Thyroid gland (tissue), 4 donors: ENCODE results near the gene SPINK14. TPM values are rescaled to one million over a fixed set of nuclear protein-coding genes. Genes with fewer than 3 reads are reported as not detected.

Source experiments
- DNase-seq, 2 donors: peaks; one replicate each; pipeline ENCODE4 v3.0.0-alpha.2; 2019
- H3K27ac ChIP-seq, 3 donors: fragments of 200-600 bp; sonication (generic); 1 replicate in 2 of 3; 2 replicates in 1 of 3; pipeline ENCODE4 v1.5.1; 2016 to 2019; ENCODE audit warnings: mild to moderate bottlenecking in 1 of 3, moderate library complexity in 1 of 3
- H3K27me3 ChIP-seq: fragments of 200-600 bp; sonication (generic); one replicate; pipeline ENCODE4 v1.5.1; 2019
- H3K36me3 ChIP-seq, 2 donors: fragments of 200-600 bp; sonication (generic); one replicate each; pipeline ENCODE4 v1.5.1; 2016 to 2019
- H3K4me1 ChIP-seq, 2 donors: fragments of 200-600 bp; sonication (generic); one replicate each; pipeline ENCODE4 v1.5.1; 2017 to 2019
- H3K4me3 ChIP-seq, 3 donors: fragments of 200-600 bp; sonication (generic); replicated peaks in 1 of 3; 1 replicate in 2 of 3; 2 replicates in 1 of 3; pipeline ENCODE4 v1.5.1; 2016; ENCODE audit warnings: mild to moderate bottlenecking in 1 of 3
- H3K9me3 ChIP-seq: fragments of 200-600 bp; sonication (generic); one replicate; pipeline ENCODE4 v1.5.1; 2017
- POLR2A ChIP-seq, 2 donors: fragments of 450-650 bp; IDR thresholded peaks; one replicate each; pipeline ENCODE4 v1.6.1; 2017; ENCODE audit warnings: antibody characterized with exemption in 2 of 2, mild to moderate bottlenecking in 2 of 2, moderate library complexity in 1 of 2
- WGBS, 2 donors: methylation state at CpG; one replicate each; pipeline ENCODE4 v1.1.5; 2017; 5-methylcytosine and 5-hydroxymethylcytosine counted together
- intact Hi-C: fragments of 100-400 bp; cut with DNase I; formaldehyde crosslinking; loops from one replicate; pipeline ENCODE4 v1.15.1; 2023
- total RNA-seq, 4 donors: library from RNA; depleted of rRNA; stranded (reverse); fragments of >200 nt; gene quantifications; one replicate each; pipeline ENCODE4 v1.2.3, GENCODE V29; 2016
- TF ChIP-seq, protein P1 (sequence below), 6 experiments: fragments of 200-600 bp in 3 of 6; fragments of 450-650 bp in 3 of 6; sonication (generic) in 3 of 6; IDR thresholded peaks; one replicate each; pipeline ENCODE4 v1.5.1; 2016 to 2019; ENCODE audit warnings: antibody characterized with exemption in 6 of 6, mild to moderate bottlenecking in 2 of 6, inconsistent platforms in 1 of 6, moderate library complexity in 1 of 6

The SPINK14 gene
- total RNA-seq, 4 donors from 2014 or later: not detected

- no peaks in the 10 kb centered on the region for H3K36me3 ChIP-seq
- H3K27me3 ChIP-seq: no peaks in the 10 kb centered on the region
- no peaks in the 10 kb centered on the region for H3K9me3 ChIP-seq
- H3K4me3 ChIP-seq: no peak overlapping the region
- no peak for DNase-seq
- no peaks in the 10 kb centered on the region for H3K4me1 ChIP-seq
- intact Hi-C loops: loop anchor here (10.0 kb wide), 1 partner anchor 202 kb away; no protein-coding TSS in a partner anchor
- TF ChIP-seq POLR2A (IDR thresholded peaks at IDR 0.05): no peak
- TF ChIP-seq, protein P1, sequence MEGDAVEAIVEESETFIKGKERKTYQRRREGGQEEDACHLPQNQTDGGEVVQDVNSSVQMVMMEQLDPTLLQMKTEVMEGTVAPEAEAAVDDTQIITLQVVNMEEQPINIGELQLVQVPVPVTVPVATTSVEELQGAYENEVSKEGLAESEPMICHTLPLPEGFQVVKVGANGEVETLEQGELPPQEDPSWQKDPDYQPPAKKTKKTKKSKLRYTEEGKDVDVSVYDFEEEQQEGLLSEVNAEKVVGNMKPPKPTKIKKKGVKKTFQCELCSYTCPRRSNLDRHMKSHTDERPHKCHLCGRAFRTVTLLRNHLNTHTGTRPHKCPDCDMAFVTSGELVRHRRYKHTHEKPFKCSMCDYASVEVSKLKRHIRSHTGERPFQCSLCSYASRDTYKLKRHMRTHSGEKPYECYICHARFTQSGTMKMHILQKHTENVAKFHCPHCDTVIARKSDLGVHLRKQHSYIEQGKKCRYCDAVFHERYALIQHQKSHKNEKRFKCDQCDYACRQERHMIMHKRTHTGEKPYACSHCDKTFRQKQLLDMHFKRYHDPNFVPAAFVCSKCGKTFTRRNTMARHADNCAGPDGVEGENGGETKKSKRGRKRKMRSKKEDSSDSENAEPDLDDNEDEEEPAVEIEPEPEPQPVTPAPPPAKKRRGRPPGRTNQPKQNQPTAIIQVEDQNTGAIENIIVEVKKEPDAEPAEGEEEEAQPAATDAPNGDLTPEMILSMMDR (IDR thresholded peaks at IDR 0.05): no peak
- H3K27ac ChIP-seq: no peak overlapping the region
- 80 to 90% methylated on average over 2 of the region's 2 CpGs for WGBS, 2 donors
Measured at GRCh38 chr5:148172377-148172776, 4.0 kb downstream of the SPINK14 start.

GRCh38 chr5:148176480-148176879, 8.1 kb downstream of the SPINK14 start:
- no peaks in the 10 kb centered on the region for H3K4me1 ChIP-seq
- H3K27me3 ChIP-seq: no peaks in the 10 kb centered on the region
- DNase-seq: no peak
- H3K27ac ChIP-seq: no peak overlapping the region
- intact Hi-C loops: loop anchor here (10.0 kb wide), 1 partner anchor 198 kb away; no protein-coding TSS in a partner anchor
- no peak overlapping the region for H3K4me3 ChIP-seq
- H3K9me3 ChIP-seq: no peaks in the 10 kb centered on the region
- H3K36me3 ChIP-seq: no peaks in the 10 kb centered on the region
- no peak for TF ChIP-seq POLR2A (IDR thresholded peaks at IDR 0.05)
- TF ChIP-seq, protein P1 (IDR thresholded peaks at IDR 0.05): no peak
- 66 to 69% methylated on average over 2 of the region's 2 CpGs for WGBS, 2 donors

GRCh38 chr5:148177207-148177606, 8.9 kb downstream of the SPINK14 start:
- H3K4me1 ChIP-seq: no peaks in the 10 kb centered on the region
- intact Hi-C loops: loop anchor here (10.0 kb wide), 1 partner anchor 198 kb away; no protein-coding TSS in a partner anchor
- WGBS, 2 donors: 67 to 87% methylated on average over 1 of the region's 1 CpG
- no peak overlapping the region for H3K4me3 ChIP-seq
- H3K27ac ChIP-seq: no peak overlapping the region
- TF ChIP-seq, protein P1 (IDR thresholded peaks at IDR 0.05): no peak
- no peak for TF ChIP-seq POLR2A (IDR thresholded peaks at IDR 0.05)
- no peak for DNase-seq
- no peaks in the 10 kb centered on the region for H3K27me3 ChIP-seq
- no peaks in the 10 kb centered on the region for H3K9me3 ChIP-seq
- no peaks in the 10 kb centered on the region for H3K36me3 ChIP-seq

DNA sequence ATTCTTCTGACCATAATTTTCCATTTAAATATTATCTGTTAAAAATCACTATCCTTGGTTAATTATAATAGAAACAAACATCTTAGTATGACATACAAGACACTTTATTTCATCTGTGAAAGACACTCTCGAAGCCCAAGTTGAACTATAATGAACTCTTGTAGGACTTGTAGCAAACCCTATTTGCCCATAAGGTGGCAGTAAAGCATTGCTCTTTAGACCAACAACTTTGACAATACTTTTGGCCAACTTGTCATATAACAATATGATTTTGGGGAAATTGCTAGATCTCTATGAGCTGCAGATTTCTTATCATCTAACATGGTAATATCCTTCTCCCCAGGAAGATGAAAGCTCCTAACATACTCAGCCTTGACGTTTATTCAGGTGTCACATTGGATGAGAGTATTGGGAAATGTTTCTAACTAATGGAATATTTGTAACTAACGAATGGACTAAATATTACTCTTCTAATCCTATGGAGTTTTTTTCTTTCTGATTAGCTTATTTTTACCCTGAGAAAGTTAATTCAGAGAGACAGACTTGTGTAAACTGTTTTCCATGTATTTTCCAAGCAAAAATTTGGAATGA, 11.0 kb downstream of the SPINK14 start:
- intact Hi-C loops: loop anchor here (10.0 kb wide), 1 partner anchor 195 kb away; no protein-coding TSS in a partner anchor
- Histone ChIP-seq H3K9me3 (no peaks in the 10 kb centered on the region), H3K4me1 (no peaks in the 10 kb centered on the region), H3K27me3 (no peaks in the 10 kb centered on the region), H3K27ac (no peak overlapping the region), H3K36me3 (no peaks in the 10 kb centered on the region), H3K4me3 (no peak overlapping the region)
- TF ChIP-seq, protein P1 (IDR thresholded peaks at IDR 0.05): peak; percentile 26 to 75 (median 58)
- TF ChIP-seq POLR2A (IDR thresholded peaks at IDR 0.05): no peak
- 38 to 40% methylated on average over 3 of the region's 3 CpGs for WGBS, 2 donors
- no peak for DNase-seq

DNA sequence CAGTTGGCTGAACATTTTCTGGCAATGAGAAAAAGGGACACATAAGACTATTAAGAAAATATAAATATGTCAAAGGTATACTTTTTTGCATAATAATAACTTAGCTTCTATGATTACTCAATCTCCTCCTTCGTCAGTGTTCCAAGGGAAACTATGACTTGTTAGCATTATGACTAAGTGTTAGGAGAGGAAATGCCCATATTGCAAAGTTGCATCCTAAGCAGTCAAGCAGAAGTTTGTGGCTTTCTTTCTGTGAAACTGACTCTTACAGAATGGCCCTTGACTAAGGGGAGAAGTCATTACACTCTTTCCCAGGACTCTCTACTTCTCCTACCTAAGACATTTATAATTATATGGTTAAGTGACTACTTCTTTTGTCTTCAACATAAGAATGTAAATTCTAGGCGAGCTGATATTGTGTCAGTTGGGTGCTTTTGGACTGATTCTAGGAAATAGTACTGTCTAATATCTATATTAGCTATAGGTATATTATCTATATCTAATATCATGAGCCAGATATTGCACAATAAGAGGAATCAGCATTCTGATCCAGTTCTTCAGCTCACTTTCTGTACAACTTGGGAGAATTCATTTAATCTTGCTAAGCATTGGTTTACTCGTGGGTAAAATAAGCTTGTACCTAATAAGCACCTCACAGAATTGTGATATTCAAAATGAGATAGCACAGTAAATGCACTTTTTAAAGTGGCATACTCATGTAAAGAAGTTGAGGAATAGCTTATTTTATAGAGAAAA, 18.1 kb downstream of the SPINK14 start:
- no peaks in the 10 kb centered on the region for H3K27me3 ChIP-seq
- H3K36me3 ChIP-seq: no peaks in the 10 kb centered on the region
- no peak for TF ChIP-seq POLR2A (IDR thresholded peaks at IDR 0.05)
- TF ChIP-seq, protein P1 (IDR thresholded peaks at IDR 0.05): no peak
- H3K4me3 ChIP-seq: no peak overlapping the region
- DNase-seq: no peak
- no peak overlapping the region for H3K27ac ChIP-seq
- no peaks in the 10 kb centered on the region for H3K9me3 ChIP-seq
- WGBS, 2 donors: 78 to 82% methylated on average over 3 of the region's 3 CpGs
- intact Hi-C loops: no loop called here
- no peaks in the 10 kb centered on the region for H3K4me1 ChIP-seq
